Activated CD8-positive, alpha-beta memory T cell treated with anti-CD3 and anti-CD28 coated beads, Interleukin-2, amount 50 U/mL, for 48 hours (primary cell): ENCODE results near the gene FBRSL1.

ENCODE experiments used
- DNase-seq: peaks from one replicate; pipeline ENCODE4 v3.0.0-alpha.2; 2020

FBRSL1 gene

DNA sequence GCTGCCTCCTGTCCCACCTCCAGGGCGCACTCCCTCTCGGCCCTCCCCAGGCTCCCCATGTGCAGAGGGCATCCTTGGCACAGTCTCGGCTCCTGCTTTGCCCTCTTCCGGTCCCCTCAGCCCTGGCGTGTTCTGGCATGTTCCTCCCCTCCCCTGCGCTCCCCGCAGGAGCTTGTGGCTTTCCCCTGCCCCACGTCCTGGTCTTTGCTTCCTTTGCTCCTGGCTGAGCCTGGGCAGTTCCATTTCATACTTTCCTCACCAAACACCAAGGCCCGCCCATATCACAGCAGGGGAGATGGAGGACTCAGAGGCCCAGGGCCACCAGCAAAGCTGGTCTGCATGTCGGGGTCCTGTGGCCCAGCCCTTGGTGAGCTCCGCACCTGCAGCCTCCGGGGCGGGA lies 56.0 kb downstream of the FBRSL1 start:
- DNase-seq = no peak

DNA sequence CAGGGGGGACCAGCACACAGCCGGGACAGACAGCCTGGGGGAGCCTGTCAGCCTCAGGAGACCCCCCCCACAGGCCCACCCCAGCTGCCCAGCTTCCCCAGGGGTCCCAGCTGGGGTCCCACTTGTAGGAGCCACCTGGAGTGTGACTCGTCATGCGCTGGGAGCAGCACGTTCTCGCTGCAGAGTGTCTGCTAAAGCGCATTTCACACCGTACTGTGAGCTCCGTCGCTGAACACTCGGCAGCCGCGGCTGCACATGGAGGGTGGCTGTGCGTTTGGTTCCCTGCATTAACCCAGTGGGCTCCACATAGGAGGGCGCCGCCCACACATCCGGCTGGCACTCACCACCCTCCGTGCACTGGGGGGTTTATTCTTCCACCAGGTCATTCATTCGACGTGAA lies 56.7 kb downstream of the FBRSL1 start:
- DNase-seq = no peak

DNA sequence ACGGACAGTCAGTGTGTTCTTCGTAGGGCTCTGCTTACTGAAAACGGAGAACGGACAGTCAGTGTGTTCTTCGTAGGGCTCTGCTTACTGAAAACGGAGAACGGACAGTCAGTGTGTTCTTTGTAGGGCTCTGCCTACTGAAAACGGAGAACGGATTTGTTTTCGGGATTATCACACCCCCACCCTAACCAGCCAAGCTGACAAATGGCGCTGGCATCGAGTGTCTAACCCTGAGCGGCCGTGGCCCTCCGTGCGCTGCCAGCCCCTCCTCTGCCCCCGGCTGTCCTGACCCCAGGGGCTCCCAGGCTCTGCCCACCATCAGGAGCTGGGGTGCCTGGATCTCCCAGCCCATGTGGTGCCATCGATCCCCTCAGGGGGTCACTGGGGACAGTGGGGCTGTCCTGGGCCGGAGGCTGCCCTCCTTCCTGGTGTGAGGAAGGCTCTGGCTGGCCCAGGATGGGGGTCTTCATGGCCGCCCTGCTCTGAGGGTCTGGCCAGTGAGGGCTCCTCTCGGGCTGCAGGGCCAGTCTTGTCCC lies 57.3 kb downstream of the FBRSL1 start:
- no peak for DNase-seq

DNA sequence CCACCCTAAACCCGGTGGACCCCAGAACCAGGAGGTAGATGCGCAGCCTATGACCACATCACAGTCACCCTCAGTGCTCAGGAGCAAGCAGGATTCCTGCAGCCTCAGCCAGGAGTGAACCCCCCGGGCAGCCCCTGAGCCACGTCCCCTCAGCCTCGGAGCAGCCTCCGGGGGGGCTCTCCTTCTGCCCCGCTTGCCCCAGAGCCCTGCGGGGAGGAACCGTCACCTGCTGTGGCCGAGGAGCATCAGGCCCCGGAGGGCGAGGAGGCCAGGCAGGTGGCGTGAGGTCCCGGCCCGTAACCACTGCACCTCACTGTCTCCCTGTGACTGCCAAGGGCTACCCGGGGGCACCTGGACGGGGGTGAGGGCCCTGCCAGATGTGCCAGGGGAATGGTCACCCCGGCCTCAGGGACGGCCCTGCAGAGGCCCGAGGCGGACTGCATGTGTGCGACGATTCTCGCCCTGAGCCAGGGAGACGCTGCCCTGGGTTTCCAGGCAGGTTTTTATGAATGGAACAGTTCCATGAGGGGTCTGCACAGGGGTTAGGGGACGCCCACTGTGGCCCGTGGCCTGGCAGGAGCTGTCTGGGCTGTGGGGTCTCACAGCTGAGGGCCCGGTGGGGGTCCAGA lies 58.6 kb downstream of the FBRSL1 start:
- DNase-seq = no peak

GRCh38 chr12:132549059-132549458 lies 59.1 kb downstream of the FBRSL1 start:
- DNase-seq = no peak

DNA sequence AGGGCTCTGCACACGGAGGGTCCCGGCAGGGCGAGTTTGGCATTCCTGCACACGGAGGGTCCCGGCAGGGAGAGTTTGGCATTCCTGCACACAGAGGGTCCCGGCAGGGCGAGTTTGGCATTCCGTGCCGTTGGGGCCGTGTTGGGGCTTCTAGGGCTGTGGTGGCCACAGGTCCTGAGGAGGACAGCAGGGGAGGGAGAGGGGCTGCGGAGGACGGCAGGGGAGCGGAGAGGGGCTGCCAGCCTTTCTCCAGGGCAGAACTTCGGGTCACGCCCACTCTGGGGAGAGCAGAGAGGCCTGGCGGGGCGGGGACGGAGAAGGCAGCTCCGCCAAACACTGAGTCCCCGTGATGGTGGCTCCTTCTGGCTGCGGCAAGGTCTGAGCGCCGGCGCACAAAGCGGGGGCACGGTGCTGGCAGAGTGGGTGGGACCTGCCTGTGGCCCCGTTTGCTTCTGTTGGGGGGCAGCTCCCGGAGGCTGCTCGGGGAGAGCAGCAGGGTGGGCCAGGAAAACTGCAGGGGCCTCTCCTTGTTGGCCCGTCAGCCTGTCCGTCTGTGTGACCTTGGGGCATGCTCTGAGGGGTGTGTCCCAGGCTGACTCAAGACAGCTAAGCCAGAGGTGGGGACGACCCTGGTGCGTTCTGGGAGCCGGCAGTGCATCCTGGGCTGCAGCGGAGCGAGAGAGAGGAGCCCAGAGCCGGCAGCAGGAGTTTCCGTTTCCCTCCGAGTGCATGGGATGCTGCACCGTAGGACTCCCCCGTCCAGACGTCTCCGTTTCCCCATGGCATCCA lies 60.3 kb downstream of the FBRSL1 start:
- DNase-seq = no peak

DNA sequence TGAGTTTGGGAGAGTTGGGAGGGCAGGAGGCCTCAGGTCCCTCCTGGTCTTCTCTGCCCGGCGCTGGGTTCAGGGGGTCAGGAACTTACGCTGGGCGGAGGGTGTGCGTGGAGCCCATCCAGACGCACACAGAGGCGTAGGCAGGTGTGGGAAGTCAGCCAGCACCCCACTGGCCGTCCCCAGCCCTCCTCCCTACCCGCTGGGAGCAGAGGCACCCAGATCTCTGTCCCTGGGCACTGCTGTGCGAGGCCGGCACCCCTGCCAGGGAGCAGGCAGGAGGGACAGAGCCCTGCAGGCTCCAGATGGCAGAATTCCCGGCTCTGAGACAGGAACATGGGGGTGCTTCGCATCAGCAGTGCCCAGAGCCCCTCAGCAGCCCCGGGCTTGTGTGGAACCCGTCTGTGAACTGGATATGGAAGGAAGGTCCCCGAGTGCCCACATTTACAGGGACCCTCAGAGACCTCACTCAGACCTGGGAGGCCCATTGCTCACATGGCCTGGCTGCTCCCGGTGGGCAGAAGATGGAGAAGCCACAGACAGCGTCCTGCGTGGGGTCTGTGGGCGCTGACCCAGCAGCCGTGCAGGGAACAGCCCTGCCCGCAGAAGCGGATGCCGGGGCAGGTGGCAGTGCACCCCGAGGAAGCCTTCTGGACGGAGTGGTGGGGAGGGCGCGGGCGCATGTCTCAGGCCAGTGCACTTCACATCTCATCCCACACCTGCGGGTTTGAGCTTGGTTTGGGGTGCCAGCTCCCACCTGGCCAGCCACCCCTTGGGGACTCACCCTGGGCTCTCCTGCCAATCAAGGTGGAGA lies 61.1 kb downstream of the FBRSL1 start:
- no peak for DNase-seq

- DNase-seq = no peak
These were observed 61.7 kb downstream of the FBRSL1 start for GRCh38 chr12:132551641-132552031.

GRCh38 chr12:132554845-132555630 lies 65.1 kb downstream of the FBRSL1 start:
- DNase-seq = no peak

- no peak for DNase-seq
These were observed 65.7 kb downstream of the FBRSL1 start for GRCh38 chr12:132555686-132556085.

GRCh38 chr12:132556216-132556615 lies 66.3 kb downstream of the FBRSL1 start:
- no peak for DNase-seq

- DNase-seq = no peak
These were observed 66.8 kb downstream of the FBRSL1 start for GRCh38 chr12:132556801-132557200.

DNA sequence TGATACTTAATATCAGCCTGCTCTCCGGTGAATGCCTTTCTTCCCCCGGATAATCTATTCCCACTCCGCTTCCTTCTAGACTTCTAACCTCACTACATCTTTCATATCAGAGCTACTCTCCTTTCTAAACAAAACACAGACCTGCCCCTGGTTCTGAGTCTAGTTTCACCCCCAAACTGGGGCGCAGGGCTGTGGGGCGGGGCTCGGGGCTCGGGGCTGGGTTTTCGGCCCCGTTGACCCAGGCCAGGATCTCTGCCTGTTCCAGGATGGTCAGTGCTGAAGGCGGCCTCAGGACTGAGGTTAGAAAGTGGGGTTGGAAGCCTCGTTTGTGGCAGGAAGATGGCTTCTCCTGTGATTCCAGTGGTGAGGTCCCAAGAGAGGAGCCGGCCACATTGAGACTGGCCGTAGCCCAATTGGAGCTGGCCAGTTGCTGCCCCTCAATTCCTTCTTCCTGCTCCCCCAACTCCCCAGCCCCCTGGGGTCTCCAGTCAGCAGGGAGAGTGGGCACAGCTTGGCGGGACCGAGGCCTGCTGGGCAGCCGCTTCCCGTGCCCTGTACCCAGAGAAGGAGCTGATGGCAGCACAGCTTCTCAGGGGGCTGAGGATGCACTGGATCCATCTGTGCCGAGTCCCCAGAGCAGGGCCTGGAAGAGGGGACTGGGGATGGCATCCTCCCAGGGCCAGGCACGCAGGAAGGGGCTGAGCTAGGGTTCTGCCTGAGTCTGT lies 67.5 kb downstream of the FBRSL1 start:
- no peak for DNase-seq

DNA sequence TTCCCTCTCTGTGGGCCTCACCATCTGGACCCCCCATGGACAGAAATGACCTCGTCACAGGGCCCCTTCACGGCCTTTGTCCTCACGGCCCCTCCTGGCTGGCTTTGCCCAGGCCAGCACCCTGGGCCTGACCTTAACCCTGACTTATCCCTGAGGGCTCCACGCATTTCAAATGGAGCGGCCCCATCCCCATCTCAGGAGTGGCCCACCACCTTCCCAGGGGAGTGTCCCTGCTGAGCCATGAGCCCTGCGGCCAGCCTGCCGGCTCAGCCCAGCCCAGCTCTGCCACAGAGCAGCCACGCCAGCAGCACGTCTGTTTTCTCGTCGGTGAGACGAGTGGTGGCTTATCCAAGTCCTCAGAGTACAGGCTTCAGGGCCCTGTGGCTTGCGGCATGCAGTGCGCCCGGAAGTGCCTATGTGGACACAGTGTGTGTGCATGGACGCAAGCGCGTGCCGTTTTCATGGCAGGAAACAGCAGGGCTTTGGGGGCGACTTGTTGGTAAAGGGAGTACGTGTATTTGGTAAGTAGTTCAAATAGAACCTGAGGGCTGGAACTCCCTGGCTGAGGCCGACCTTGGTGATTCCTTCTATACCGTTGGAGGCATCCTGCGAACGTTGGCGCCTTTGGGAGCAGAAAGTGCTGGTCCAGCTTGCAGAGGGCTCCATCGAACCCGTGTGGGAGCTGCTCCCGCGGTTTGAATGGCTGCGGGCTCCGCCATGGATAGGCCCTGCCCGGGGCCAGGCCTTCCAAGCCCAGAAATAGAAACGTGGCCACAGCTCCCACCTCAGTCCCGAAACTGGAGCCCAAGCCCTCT lies 68.3 kb downstream of the FBRSL1 start:
- peak; percentile 59 for DNase-seq

DNA sequence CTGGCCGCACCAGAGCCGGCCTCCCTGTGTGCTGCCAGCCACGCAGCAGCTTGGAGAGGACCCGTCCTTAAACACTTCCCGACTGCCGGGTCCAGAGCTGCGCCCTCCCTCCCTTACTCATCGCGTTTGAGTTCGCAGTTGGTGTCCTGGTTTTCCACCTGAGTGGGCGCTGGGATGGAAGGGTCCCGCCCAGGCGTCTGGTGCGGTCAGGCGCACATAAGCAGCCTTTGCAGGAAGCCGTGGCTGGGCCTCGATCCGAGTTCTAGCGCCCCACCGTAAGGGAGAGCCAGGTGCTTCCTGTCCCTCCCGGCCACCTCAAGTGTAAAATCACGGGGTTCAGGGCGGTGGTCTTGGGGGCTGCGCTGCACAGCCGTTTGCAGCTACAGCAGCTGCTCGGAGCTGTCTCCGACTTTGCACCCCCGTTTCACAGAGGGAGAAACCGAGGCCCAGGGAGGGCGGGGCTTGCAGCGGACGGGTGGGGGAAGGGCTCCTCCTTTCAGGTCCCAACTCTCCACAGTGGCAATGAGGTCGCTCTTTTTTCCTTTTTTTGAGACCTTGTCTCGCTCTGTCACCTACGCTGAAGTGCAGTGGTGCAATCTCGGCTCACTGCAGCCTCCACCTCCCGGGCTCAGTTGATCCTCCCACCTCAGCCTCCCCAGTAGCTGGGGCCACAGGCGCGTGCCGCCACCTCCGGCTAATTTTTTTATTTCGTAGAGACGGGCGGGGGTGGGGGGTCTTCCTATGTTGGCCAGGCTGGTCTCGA lies 69.1 kb downstream of the FBRSL1 start:
- no peak for DNase-seq

DNA sequence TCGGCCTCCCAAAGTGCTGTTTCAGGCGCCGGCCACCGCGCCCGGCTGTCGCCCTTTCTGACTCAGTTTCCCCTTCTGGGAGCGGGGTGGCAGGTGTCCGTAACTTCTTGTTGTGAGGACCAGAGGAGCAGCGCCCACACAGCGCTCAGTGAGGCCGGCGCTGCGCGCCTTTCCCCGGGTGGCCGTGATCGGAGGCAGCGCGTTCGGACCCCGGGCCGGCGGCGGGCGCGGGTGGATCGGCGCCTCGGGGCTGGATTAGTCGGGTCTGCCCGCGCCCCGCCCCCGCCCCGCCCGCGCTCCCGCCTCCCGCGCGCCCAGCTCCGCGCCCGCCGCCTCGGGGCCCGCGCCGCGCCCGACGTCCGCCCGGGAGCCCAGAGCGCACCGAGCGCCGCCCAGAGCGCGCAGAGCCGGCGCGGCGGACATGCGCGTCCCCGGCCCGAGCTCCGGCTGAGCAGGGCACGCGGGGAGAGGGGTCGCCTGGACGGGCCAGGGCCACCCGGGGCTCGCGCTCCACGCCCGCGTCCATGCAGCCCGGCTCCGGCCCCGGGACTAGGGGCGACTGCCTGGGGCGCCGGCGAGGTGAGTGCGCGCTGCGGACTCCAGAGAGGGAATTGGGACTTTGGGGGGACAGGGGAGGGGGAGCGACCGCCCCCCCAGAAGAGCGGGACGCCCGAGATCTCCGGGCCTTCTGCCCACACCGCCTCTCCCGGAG lies 69.9 kb downstream of the FBRSL1 start:
- peak; percentile 67 for DNase-seq

GRCh38 chr12:132560364-132560613 lies 70.3 kb downstream of the FBRSL1 start:
- no peak for DNase-seq

- DNase-seq = peak; percentile 91
These were observed 70.9 kb downstream of the FBRSL1 start for GRCh38 chr12:132560614-132561426.
